Skeletal muscle tissue (tissue), 4 donors: ENCODE data around the gene METTL6. TPM values are rescaled to one million over a fixed set of nuclear protein-coding genes. Genes with fewer than 3 reads are reported as not detected.
A peak's percentile ranks its signal among the peaks of the same experiment; 100 is the strongest.

Source experiments
- H3K27ac ChIP-seq: one replicate; pipeline ENCODE4 v1.7.0; 2013; ENCODE audit warnings: mild to moderate bottlenecking, low read depth, low read length, inconsistent platforms
- H3K27me3 ChIP-seq, 3 donors: one replicate each; pipeline ENCODE4 v1.7.0; 2013; ENCODE audit warnings: low read length in 3 of 3; ENCODE audit not compliant: control insufficient read depth in 3 of 3, insufficient read depth in 3 of 3
- H3K36me3 ChIP-seq, 3 donors: one replicate each; pipeline ENCODE4 v1.7.0; 2013; ENCODE audit warnings: low read length in 3 of 3; ENCODE audit not compliant: control insufficient read depth in 3 of 3, insufficient read depth in 3 of 3
- H3K4me1 ChIP-seq, 3 donors: one replicate each; pipeline ENCODE4 v1.7.0; 2013; ENCODE audit warnings: low read length in 3 of 3, mild to moderate bottlenecking in 3 of 3; ENCODE audit not compliant: control insufficient read depth in 3 of 3, insufficient read depth in 3 of 3
- H3K4me3 ChIP-seq, 3 donors: one replicate each; pipeline ENCODE4 v1.7.0; 2013; ENCODE audit warnings: low read length in 3 of 3
- H3K9ac ChIP-seq, 3 donors: one replicate each; pipeline ENCODE4 v1.7.0; 2013; ENCODE audit warnings: low read length in 3 of 3, mild to moderate bottlenecking in 3 of 3, moderate library complexity in 2 of 3, low read depth in 1 of 3
- H3K9me3 ChIP-seq, 3 donors: one replicate each; pipeline ENCODE4 v1.7.0; 2013; ENCODE audit warnings: low read length in 3 of 3; ENCODE audit not compliant: control insufficient read depth in 3 of 3
- total RNA-seq: library from RNA; depleted of rRNA; stranded (reverse); fragments of >200 nt; gene quantifications from one replicate; pipeline ENCODE4 v1.2.3, GENCODE V29; 2014
- donor health status: Osteomylitis.

METTL6 gene
- total RNA-seq, 1 donor from 2014 or later, result 42.3 TPM

DNA sequence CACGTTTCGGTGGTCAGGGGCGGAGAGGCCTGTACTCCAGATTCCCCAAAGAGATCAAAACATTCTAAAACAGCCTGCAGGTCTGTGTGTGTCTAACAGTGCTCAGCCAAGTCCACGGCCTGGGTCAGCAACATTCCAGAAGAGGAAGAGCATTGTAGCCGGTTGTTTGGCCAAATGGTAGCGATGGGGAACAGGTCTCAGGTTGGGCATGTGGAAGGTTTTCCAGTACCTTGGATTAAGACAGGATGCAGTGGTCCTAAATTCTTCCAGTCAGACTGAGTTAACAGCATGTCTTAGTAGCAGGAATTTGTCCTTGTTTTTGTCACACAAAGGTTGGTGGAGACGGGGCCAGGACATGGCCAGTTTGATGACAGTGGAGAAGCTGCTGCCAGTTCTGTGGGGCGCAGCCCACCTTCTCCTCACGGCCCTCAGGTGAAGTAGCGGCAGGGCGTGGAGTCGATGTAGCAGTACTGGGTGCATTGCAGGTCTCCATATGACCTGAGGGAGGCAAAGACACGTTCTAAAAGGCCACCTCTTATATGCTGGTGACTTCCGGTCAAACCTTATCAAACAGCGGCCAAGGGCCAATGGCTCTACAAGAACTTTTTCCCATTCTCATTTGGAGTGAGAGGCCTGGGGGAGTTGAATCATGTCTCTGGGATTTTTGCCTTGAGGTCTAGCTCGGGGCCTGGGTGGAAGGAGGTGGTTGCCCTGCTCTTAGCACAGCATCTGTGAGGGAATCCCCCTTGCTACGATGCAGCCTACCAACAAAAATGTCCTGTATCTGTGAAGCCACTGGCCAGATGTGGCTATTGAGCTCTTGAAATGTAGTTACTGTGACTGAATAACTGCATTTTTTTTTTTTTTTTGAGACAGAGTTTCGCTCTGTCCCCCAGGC, 24.1 kb upstream of the METTL6 start:
- Histone ChIP-seq H3K4me3 (no peak overlapping the region), H3K27me3 (no peaks in the 10 kb centered on the region), H3K27ac (no peak overlapping the region), H3K4me1 (peaks cover 0 to 7% (median 0%) of the 10 kb centered on the region in 3 donors), H3K9me3 (no peaks in the 10 kb centered on the region), H3K36me3 (peaks cover 19 to 48% (median 35%) of the 10 kb centered on the region in 3 donors), H3K9ac (no peak overlapping the region)

DNA sequence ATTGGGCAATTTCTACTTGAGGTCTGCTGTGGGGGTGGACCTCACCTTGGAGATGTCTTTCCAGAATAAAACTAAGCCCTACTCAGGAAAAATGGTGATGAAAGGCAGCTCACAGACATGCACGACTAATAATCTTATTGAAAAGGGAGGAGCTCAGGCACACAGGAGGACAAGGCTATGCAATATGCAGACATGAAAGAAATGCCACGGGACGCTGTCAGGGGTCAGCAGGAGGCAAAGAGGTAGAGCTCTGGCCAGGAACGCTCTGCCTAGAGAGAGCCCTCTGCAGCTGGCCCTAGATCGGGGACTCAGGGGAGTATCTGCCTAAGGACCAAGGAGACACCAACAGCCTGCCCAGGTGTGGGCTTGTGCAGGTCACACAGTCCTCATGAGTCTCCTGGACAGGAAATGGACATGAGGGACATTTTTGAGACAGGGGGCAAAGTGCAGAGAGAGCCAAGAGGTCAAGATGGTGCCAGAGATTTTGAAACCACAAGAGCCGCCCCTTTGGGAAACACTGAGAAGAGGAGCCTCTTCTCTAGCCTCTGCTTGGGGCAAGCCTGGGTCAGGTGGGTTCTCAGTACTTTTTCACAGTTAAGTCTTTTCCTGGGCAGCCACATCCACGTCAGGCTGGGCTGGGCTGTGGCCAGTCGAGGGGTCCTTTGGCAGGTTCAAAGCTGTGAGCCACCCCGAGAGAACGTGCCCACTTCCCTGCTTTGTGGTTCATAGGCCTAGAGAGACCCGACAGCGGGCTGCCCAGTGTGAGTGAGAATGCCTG, 23.3 kb upstream of the METTL6 start:
- no peaks in the 10 kb centered on the region for H3K9me3 ChIP-seq
- H3K4me3 ChIP-seq, result no peak overlapping the region
- no peak overlapping the region for H3K27ac ChIP-seq
- H3K36me3 ChIP-seq, result peaks cover 17 to 43% (median 29%) of the 10 kb centered on the region in 3 donors
- no peak overlapping the region for H3K9ac ChIP-seq
- no peaks in the 10 kb centered on the region for H3K27me3 ChIP-seq
- H3K4me1 ChIP-seq, result peaks cover 0 to 7% (median 0%) of the 10 kb centered on the region in 3 donors

GRCh38 chr3:15449489-15450224, 22.3 kb upstream of the METTL6 start:
- no peak overlapping the region for H3K9ac ChIP-seq
- no peaks in the 10 kb centered on the region for H3K9me3 ChIP-seq
- no peak overlapping the region for H3K4me3 ChIP-seq
- peaks cover 14 to 36% (median 30%) of the 10 kb centered on the region in 3 donors for H3K36me3 ChIP-seq
- H3K27ac ChIP-seq, result no peak overlapping the region
- no peaks in the 10 kb centered on the region for H3K27me3 ChIP-seq
- peaks cover 0 to 7% (median 0%) of the 10 kb centered on the region in 3 donors for H3K4me1 ChIP-seq

- no peaks in the 10 kb centered on the region for H3K9me3 ChIP-seq
- peaks cover 22 to 51% (median 30%) of the 10 kb centered on the region in 3 donors for H3K36me3 ChIP-seq
- H3K27ac ChIP-seq, result peak overlapping the region; percentile 42
These were observed 16.6 kb upstream of the METTL6 start for GRCh38 chr3:15443826-15444524.

DNA sequence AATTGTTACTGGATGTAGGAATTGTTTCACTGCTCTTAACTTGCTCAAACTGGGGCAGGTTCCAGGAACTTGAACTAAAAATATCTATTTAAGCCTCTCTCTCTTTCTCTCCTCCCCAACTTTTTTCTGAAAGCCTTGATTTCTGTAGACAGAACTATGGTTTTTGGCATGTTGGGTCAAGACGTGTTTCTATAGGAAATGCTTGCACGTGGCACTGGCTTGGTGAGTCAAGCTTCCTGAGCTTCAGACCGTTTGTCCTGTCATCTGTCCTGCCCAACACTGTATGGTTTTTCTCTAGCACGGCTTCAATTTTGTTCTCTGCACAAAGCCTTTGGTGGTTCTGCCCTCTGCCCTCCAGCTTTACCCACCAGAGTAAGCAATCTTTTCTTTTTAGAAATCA, 13.5 kb upstream of the METTL6 start:
- Histone ChIP-seq H3K27ac (no peak overlapping the region), H3K4me1 (peaks cover 0 to 3% (median 0%) of the 10 kb centered on the region in 3 donors), H3K27me3 (no peaks in the 10 kb centered on the region), H3K4me3 (no peak overlapping the region), H3K36me3 (peaks cover 30 to 71% (median 50%) of the 10 kb centered on the region in 3 donors), H3K9ac (peak overlapping the region in 1 of 3 donors; percentile 34), H3K9me3 (no peaks in the 10 kb centered on the region)

More at GRCh38 chr3:15443826-15444524, 16.6 kb upstream of the METTL6 start:
- Histone ChIP-seq H3K27me3 (no peaks in the 10 kb centered on the region), H3K9ac (no peak overlapping the region), H3K4me1 (peaks cover 0 to 3% (median 0%) of the 10 kb centered on the region in 3 donors), H3K4me3 (no peak overlapping the region)

DNA sequence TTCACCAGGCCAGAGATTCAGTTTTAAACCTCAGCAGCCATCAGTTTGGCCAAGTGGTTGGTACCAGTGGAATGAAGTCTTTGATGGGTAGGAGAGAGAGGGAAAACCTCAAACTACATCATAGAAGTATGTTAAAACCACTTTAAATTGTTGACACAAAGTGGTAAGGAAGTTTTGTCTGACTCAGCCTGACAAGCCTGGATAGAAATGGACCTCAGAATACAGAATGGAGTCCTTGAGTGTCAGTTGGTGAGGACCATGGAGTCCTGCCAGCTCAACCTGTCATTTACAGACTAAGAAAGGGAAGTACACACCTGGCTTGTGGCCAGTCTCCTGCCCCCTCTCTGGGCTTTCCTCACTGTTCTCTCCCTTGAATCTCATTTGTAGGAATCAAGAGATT, 12.1 kb upstream of the METTL6 start:
- Histone ChIP-seq H3K27ac (no peak overlapping the region), H3K9me3 (no peaks in the 10 kb centered on the region), H3K4me3 (no peak overlapping the region), H3K27me3 (no peaks in the 10 kb centered on the region), H3K9ac (no peak overlapping the region), H3K36me3 (peaks cover 36 to 79% (median 63%) of the 10 kb centered on the region in 3 donors), H3K4me1 (peaks cover 0 to 3% (median 0%) of the 10 kb centered on the region in 3 donors)

- no peaks in the 10 kb centered on the region for H3K9me3 ChIP-seq
- peaks cover 0 to 3% (median 0%) of the 10 kb centered on the region in 3 donors for H3K4me1 ChIP-seq
- H3K27me3 ChIP-seq, result no peaks in the 10 kb centered on the region
- H3K36me3 ChIP-seq, result peaks cover 39 to 81% (median 67%) of the 10 kb centered on the region in 3 donors
- no peak overlapping the region for H3K4me3 ChIP-seq
- no peak overlapping the region for H3K9ac ChIP-seq
- no peak overlapping the region for H3K27ac ChIP-seq
These were observed 11.6 kb upstream of the METTL6 start for GRCh38 chr3:15438983-15439382.

GRCh38 chr3:15436246-15436645, 8.9 kb upstream of the METTL6 start:
- Histone ChIP-seq H3K27me3 (no peaks in the 10 kb centered on the region), H3K27ac (no peak overlapping the region), H3K9ac (no peak overlapping the region), H3K4me3 (no peak overlapping the region), H3K36me3 (peaks cover 38 to 81% (median 78%) of the 10 kb centered on the region in 3 donors), H3K4me1 (peaks cover 0 to 3% (median 0%) of the 10 kb centered on the region in 3 donors), H3K9me3 (no peaks in the 10 kb centered on the region)

DNA sequence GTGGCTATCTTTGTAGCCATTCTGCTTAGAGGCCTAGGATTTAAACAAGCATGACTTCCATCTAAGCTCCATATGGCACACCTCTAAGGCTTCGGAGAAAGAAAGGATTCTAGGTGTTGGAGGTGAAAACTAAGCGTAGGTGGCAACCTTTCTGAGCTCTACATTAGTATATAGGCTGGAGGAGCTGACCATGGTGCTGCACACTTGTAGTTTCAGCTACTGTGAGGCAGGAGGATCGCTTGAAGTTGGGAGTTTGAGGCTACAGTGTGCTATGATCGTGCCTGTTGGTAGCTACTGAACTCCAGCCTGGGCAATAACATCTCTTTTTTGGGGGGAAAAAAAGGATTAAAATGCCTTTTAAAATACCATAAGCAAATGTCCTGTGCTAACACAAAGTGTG, 7.4 kb upstream of the METTL6 start:
- Histone ChIP-seq H3K4me1 (no peaks in the 10 kb centered on the region), H3K9me3 (no peaks in the 10 kb centered on the region), H3K27ac (no peak overlapping the region), H3K4me3 (no peak overlapping the region), H3K27me3 (no peaks in the 10 kb centered on the region), H3K36me3 (peaks cover 28 to 70% (median 67%) of the 10 kb centered on the region in 3 donors), H3K9ac (no peak overlapping the region)
